Astrocyte (in vitro differentiated cells and primary cell): ENCODE measurements around the gene SYT5. TPM values are rescaled to one million over a fixed set of nuclear protein-coding genes. Genes with fewer than 3 reads are reported as not detected.
A peak's percentile ranks its signal among the peaks of the same experiment; 100 is the strongest.

Experiments
- DNase-seq: peaks from one replicate; pipeline ENCODE4 v3.0.0-alpha.2; 2010; ENCODE audit warnings: low read depth
- FAIRE-seq: peaks from 2 replicates; lab custom pipeline; 2011; peaks lifted over from hg19 to GRCh38; lab: Jason Lieb, UNC
- H2AFZ ChIP-seq: 2 replicates; pipeline ENCODE4 v1.6.0; 2012; ENCODE audit warnings: low read depth, low read length, inconsistent platforms
- H3K27ac ChIP-seq: 2 replicates; pipeline ENCODE4 v1.5.1; 2011; ENCODE audit warnings: low read depth, low read length, inconsistent platforms
- H3K27me3 ChIP-seq: 2 replicates; pipeline ENCODE4 v1.6.0; 2011; ENCODE audit warnings: low read length, inconsistent platforms; ENCODE audit not compliant: insufficient read depth
- H3K36me3 ChIP-seq: 2 replicates; pipeline ENCODE4 v1.5.1; 2011; ENCODE audit warnings: low read length, inconsistent platforms; ENCODE audit not compliant: insufficient read depth
- H3K4me1 ChIP-seq: 2 replicates; pipeline ENCODE4 v1.5.1; 2011; ENCODE audit warnings: low read length, inconsistent platforms; ENCODE audit not compliant: insufficient read depth
- H3K4me2 ChIP-seq: 2 replicates; pipeline ENCODE4 v1.6.0; 2012; ENCODE audit warnings: low read length, inconsistent platforms
- H3K4me3 ChIP-seq: 2 replicates; pipeline ENCODE4 v1.5.1; 2011; ENCODE audit warnings: low read depth, mild to moderate bottlenecking, low read length, inconsistent platforms; ENCODE audit not compliant: insufficient read depth
- H3K79me2 ChIP-seq: 2 replicates; pipeline ENCODE4 v1.6.0; 2012; ENCODE audit warnings: mild to moderate bottlenecking, low read length, inconsistent platforms; ENCODE audit not compliant: insufficient read depth
- H3K9ac ChIP-seq: 2 replicates; pipeline ENCODE4 v1.6.0; 2012; ENCODE audit warnings: mild to moderate bottlenecking, low read length, inconsistent platforms
- H3K9me3 ChIP-seq: 2 replicates; pipeline ENCODE4 v1.5.1; 2012; ENCODE audit warnings: low read depth, mild to moderate bottlenecking, low read length, inconsistent platforms; ENCODE audit not compliant: insufficient read depth
- H4K20me1 ChIP-seq: 2 replicates; pipeline ENCODE4 v1.6.0; 2012; ENCODE audit warnings: low read length, inconsistent platforms; ENCODE audit not compliant: insufficient read depth
- H3K27ac Mint-ChIP-seq: one replicate; pipeline ENCODE4 v1.8.0; 2021; ENCODE audit warnings: mild to moderate bottlenecking, mixed read lengths; ENCODE audit not compliant: unreplicated experiment
- H3K27me3 Mint-ChIP-seq: one replicate; pipeline ENCODE4 v1.8.0; 2021; ENCODE audit warnings: low read depth, mixed read lengths; ENCODE audit not compliant: unreplicated experiment
- H3K36me3 Mint-ChIP-seq: one replicate; pipeline ENCODE4 v1.8.0; 2021; ENCODE audit warnings: low read depth, mixed read lengths; ENCODE audit not compliant: unreplicated experiment
- H3K4me1 Mint-ChIP-seq: one replicate; pipeline ENCODE4 v1.8.0; 2021; ENCODE audit warnings: low read depth, mixed read lengths; ENCODE audit not compliant: unreplicated experiment
- H3K4me3 Mint-ChIP-seq: one replicate; pipeline ENCODE4 v1.8.0; 2021; ENCODE audit warnings: mild to moderate bottlenecking, moderate library complexity, mixed read lengths; ENCODE audit not compliant: unreplicated experiment
- H3K9me3 Mint-ChIP-seq: one replicate; pipeline ENCODE4 v1.8.0; 2021; ENCODE audit warnings: mild to moderate bottlenecking, mixed read lengths; ENCODE audit not compliant: unreplicated experiment
- EZH2 ChIP-seq: IDR thresholded peaks from 2 replicates; pipeline ENCODE4 v1.6.1; 2012; ENCODE audit warnings: mild to moderate bottlenecking, low read length, inconsistent platforms; ENCODE audit not compliant: insufficient read depth
- total RNA-seq: library from RNA; stranded (reverse); gene quantifications from 2 replicates; pipeline ENCODE4 v1.2.1, GENCODE V29; 2021
- TF ChIP-seq, protein P1 (sequence below): IDR thresholded peaks from 2 replicates; pipeline ENCODE4 v1.5.1; 2011; ENCODE audit warnings: low read depth, mild to moderate bottlenecking, inconsistent platforms, low read length, moderate library complexity; ENCODE audit not compliant: insufficient read depth

Gene SYT5
- total RNA-seq, 1 donor from 2014 or later, result 1.1 TPM

DNA sequence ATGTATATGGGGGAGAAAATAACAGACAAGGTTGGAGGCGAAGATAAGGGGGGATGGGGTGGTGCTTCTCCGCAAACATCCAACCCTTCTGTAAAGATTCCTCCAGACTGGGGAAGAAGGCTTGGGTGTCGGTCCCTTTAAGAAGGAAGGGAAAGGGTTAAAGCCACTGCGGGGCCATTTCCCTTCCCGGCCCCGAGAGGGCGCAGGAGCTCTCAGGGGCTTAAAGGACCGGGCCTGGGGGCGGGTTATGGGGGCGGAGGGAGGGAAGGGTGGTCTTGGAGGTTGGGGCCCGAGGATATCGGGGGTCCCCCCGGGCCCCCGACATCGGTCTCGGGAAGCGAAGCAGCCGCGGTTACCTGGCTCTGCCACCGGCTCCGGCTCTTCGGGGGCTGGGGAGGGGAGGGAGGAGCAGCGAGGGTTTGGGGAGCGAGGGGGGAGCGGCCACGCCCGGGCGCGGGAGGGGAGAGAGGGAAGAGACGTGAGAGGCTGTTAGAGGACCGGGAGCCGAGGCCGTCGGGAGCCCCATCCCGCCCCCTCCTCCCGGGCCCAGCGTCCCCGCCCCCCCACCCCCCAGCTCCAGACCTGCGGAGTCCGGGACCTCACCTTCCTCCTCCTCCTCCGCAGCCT, 33.9 kb downstream of the SYT5 start:
- no peaks in the 10 kb centered on the region for H3K9me3 ChIP-seq
- peaks cover 38% of the 10 kb centered on the region for H3K27me3 ChIP-seq
- no peak overlapping the region for H3K4me3 ChIP-seq
- Mint-ChIP-seq H3K36me3 (no peaks in the 10 kb centered on the region), H3K9me3 (peaks cover 2% of the 10 kb centered on the region), H3K27ac (no peak overlapping the region), H3K4me1 (peaks cover 2% of the 10 kb centered on the region), H3K27me3 (peaks cover 42% of the 10 kb centered on the region), H3K4me3 (no peak overlapping the region)
- peaks cover 2% of the 10 kb centered on the region for H3K4me1 ChIP-seq
- DNase-seq, result no peak
- no peak overlapping the region for H3K27ac ChIP-seq
- no peak overlapping the region for H3K9ac ChIP-seq
- no peak overlapping the region for H3K4me2 ChIP-seq
- H3K36me3 ChIP-seq, result no peaks in the 10 kb centered on the region
- no peaks in the 10 kb centered on the region for H4K20me1 ChIP-seq
- no peak for TF ChIP-seq EZH2
- TF ChIP-seq, protein P1, sequence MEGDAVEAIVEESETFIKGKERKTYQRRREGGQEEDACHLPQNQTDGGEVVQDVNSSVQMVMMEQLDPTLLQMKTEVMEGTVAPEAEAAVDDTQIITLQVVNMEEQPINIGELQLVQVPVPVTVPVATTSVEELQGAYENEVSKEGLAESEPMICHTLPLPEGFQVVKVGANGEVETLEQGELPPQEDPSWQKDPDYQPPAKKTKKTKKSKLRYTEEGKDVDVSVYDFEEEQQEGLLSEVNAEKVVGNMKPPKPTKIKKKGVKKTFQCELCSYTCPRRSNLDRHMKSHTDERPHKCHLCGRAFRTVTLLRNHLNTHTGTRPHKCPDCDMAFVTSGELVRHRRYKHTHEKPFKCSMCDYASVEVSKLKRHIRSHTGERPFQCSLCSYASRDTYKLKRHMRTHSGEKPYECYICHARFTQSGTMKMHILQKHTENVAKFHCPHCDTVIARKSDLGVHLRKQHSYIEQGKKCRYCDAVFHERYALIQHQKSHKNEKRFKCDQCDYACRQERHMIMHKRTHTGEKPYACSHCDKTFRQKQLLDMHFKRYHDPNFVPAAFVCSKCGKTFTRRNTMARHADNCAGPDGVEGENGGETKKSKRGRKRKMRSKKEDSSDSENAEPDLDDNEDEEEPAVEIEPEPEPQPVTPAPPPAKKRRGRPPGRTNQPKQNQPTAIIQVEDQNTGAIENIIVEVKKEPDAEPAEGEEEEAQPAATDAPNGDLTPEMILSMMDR, result no peak
- no peak for FAIRE-seq
- H2AFZ ChIP-seq, result no peak overlapping the region
- H3K79me2 ChIP-seq, result no peaks in the 10 kb centered on the region

- Mint-ChIP-seq H3K27ac (no peak overlapping the region), H3K4me3 (no peak overlapping the region), H3K9me3 (peaks cover 1% of the 10 kb centered on the region), H3K36me3 (no peaks in the 10 kb centered on the region), H3K4me1 (peaks cover 2% of the 10 kb centered on the region), H3K27me3 (peaks cover 40% of the 10 kb centered on the region)
- Histone ChIP-seq H3K36me3 (no peaks in the 10 kb centered on the region), H3K9me3 (no peaks in the 10 kb centered on the region), H3K9ac (no peak overlapping the region), H2AFZ (no peak overlapping the region), H4K20me1 (no peaks in the 10 kb centered on the region), H3K4me3 (no peak overlapping the region), H3K27ac (no peak overlapping the region), H3K4me1 (peaks cover 2% of the 10 kb centered on the region), H3K4me2 (no peak overlapping the region), H3K27me3 (peaks cover 33% of the 10 kb centered on the region), H3K79me2 (no peaks in the 10 kb centered on the region)
- no peak for FAIRE-seq
- DNase-seq, result no peak
- no peak for TF ChIP-seq EZH2
- TF ChIP-seq, protein P1, result no peak
Measured at GRCh38 chr19:55145232-55145631, 34.9 kb downstream of the SYT5 start.

DNA sequence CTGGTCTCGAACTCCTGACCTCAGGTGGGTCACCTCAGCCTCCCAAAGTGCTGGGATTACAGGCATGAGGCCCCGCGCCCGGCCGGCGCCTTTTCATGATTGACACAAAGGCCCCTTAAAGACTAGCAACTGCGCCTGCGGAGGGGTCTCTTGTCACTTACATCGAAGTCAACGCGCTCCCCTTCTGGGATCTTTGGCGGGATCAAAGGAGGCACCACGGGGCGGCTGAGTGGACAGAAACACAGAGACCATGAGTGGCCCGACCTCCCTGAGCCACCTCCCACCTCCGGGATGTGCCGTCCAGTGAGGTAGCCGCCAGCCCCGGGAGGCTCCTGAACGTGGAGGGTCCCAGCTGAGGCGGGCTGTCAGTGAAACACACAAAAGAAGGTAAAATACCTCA, 38.4 kb downstream of the SYT5 start:
- H3K27ac Mint-ChIP-seq, result no peak overlapping the region
- peaks cover 29% of the 10 kb centered on the region for H3K27me3 Mint-ChIP-seq
- no peaks in the 10 kb centered on the region for H3K36me3 Mint-ChIP-seq
- Histone ChIP-seq H3K79me2 (no peaks in the 10 kb centered on the region), H3K9ac (no peak overlapping the region), H3K4me1 (peaks cover under 1% of the 10 kb centered on the region), H3K27ac (no peak overlapping the region), H3K27me3 (peaks cover 14% of the 10 kb centered on the region), H3K9me3 (no peaks in the 10 kb centered on the region), H3K4me2 (peak overlapping the region; percentile 69), H3K4me3 (no peak overlapping the region), H3K36me3 (no peaks in the 10 kb centered on the region), H2AFZ (peak overlapping the region; percentile 56), H4K20me1 (no peaks in the 10 kb centered on the region)
- no peaks in the 10 kb centered on the region for H3K9me3 Mint-ChIP-seq
- H3K4me1 Mint-ChIP-seq, result no peaks in the 10 kb centered on the region
- DNase-seq, result no peak
- H3K4me3 Mint-ChIP-seq, result no peak overlapping the region
- no peak for FAIRE-seq
- no peak for TF ChIP-seq EZH2
- TF ChIP-seq, protein P1, result no peak
